NB4 (cell line): ENCODE measurements around the gene SOAT1.

ENCODE experiments used
- CTCF ChIP-seq: IDR thresholded peaks from one replicate; pipeline ENCODE4 v1.5.1; 2012; ENCODE audit warnings: low read depth, low read length
- MAX ChIP-seq: IDR thresholded peaks from 2 replicates; pipeline ENCODE4 v1.6.1; 2011; ENCODE audit warnings: low read depth, low read length
- MYC ChIP-seq: IDR thresholded peaks from 2 replicates; pipeline ENCODE4 v1.6.1; 2011; ENCODE audit warnings: low read depth, low read length
- POLR2A ChIP-seq: IDR thresholded peaks from 2 replicates; pipeline ENCODE4 v1.6.1; 2011; ENCODE audit warnings: mild to moderate bottlenecking; ENCODE audit not compliant: insufficient read length; ENCODE audit errors: extremely low read depth

- no peak for TF ChIP-seq CTCF
- TF ChIP-seq POLR2A, result no peak
- no peak for TF ChIP-seq MAX
- TF ChIP-seq MYC, result no peak
Measured at GRCh38 chr1:179352236-179352635, 58.6 kb downstream of the SOAT1 start.
